Measurements from ENCODE around the gene RTN4RL1.

DNA sequence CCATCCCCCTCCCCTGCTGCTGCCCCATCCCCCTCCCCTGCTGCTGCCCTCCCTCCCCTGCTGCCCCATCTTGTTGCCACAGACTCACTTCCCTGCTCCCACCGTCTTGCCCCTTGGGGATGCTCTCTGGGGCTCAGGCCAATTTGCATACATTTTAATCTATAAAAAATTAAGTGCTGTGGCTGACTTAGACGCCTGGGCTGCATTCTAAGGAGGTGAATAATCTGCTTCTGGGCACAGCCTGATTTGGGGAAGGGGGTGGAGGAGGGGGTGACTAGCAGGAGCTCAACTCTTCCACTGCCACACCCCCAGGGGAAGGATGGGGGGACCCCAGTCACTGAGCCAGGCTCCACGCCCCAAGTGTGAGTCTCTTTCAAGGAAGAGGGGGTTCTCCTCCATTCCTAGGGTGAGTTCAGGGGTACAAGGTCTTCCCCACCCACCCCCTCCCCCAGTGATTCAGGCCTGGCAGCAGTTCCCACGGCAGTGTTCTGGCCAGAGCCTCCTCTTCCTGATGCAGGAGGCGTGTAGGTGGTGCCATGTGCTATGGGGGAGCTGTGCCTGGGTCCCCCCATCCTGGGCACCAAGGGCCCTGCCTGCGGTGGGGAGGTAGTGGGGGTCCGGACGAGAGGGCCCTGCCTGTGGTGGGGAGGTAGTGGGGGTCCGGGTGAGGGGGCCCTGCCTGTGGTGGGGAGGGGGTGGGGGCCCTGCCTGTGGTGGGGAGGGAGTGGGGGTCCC is 9.8 kb upstream of the RTN4RL1 start:
- TF ChIP-seq POLR2A (conservative IDR thresholded peaks at IDR 0.05) (no peak), ZNF274 (IDR thresholded peaks at IDR 0.05; ENCODE audit: borderline replicate concordance, low read depth, low read length) (no peak), BRCA1 (IDR thresholded peaks at IDR 0.05) (no peak), BRCA1 (CRISPR knock-in tag; IDR thresholded peaks at IDR 0.05) (no peak), JUN (IDR thresholded peaks at IDR 0.05; ENCODE audit: borderline replicate concordance, low read depth, low read length) (no peak), JUN (CRISPR knock-in tag; IDR thresholded peaks at IDR 0.05; ENCODE audit: borderline replicate concordance) (no peak), MAFK (IDR thresholded peaks at IDR 0.05; ENCODE audit: low read length) (no peak), SMC3 (conservative IDR thresholded peaks at IDR 0.05; ENCODE audit: insufficient read depth, low read depth, low read length) (no peak), ZNF24 (IDR thresholded peaks at IDR 0.05) (no peak)
- TF ChIP-seq, protein P1, sequence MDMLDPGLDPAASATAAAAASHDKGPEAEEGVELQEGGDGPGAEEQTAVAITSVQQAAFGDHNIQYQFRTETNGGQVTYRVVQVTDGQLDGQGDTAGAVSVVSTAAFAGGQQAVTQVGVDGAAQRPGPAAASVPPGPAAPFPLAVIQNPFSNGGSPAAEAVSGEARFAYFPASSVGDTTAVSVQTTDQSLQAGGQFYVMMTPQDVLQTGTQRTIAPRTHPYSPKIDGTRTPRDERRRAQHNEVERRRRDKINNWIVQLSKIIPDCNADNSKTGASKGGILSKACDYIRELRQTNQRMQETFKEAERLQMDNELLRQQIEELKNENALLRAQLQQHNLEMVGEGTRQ (CRISPR knock-in tag; IDR thresholded peaks at IDR 0.05): no peak
- TF ChIP-seq, protein P2, sequence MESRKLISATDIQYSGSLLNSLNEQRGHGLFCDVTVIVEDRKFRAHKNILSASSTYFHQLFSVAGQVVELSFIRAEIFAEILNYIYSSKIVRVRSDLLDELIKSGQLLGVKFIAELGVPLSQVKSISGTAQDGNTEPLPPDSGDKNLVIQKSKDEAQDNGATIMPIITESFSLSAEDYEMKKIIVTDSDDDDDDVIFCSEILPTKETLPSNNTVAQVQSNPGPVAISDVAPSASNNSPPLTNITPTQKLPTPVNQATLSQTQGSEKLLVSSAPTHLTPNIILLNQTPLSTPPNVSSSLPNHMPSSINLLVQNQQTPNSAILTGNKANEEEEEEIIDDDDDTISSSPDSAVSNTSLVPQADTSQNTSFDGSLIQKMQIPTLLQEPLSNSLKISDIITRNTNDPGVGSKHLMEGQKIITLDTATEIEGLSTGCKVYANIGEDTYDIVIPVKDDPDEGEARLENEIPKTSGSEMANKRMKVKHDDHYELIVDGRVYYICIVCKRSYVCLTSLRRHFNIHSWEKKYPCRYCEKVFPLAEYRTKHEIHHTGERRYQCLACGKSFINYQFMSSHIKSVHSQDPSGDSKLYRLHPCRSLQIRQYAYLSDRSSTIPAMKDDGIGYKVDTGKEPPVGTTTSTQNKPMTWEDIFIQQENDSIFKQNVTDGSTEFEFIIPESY (CRISPR knock-in tag; IDR thresholded peaks at IDR 0.05): no peak
- TF ChIP-seq, protein P3, sequence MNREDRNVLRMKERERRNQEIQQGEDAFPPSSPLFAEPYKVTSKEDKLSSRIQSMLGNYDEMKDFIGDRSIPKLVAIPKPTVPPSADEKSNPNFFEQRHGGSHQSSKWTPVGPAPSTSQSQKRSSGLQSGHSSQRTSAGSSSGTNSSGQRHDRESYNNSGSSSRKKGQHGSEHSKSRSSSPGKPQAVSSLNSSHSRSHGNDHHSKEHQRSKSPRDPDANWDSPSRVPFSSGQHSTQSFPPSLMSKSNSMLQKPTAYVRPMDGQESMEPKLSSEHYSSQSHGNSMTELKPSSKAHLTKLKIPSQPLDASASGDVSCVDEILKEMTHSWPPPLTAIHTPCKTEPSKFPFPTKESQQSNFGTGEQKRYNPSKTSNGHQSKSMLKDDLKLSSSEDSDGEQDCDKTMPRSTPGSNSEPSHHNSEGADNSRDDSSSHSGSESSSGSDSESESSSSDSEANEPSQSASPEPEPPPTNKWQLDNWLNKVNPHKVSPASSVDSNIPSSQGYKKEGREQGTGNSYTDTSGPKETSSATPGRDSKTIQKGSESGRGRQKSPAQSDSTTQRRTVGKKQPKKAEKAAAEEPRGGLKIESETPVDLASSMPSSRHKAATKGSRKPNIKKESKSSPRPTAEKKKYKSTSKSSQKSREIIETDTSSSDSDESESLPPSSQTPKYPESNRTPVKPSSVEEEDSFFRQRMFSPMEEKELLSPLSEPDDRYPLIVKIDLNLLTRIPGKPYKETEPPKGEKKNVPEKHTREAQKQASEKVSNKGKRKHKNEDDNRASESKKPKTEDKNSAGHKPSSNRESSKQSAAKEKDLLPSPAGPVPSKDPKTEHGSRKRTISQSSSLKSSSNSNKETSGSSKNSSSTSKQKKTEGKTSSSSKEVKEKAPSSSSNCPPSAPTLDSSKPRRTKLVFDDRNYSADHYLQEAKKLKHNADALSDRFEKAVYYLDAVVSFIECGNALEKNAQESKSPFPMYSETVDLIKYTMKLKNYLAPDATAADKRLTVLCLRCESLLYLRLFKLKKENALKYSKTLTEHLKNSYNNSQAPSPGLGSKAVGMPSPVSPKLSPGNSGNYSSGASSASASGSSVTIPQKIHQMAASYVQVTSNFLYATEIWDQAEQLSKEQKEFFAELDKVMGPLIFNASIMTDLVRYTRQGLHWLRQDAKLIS (CRISPR knock-in tag; IDR thresholded peaks at IDR 0.05): no peak
- TF ChIP-seq, protein P4, sequence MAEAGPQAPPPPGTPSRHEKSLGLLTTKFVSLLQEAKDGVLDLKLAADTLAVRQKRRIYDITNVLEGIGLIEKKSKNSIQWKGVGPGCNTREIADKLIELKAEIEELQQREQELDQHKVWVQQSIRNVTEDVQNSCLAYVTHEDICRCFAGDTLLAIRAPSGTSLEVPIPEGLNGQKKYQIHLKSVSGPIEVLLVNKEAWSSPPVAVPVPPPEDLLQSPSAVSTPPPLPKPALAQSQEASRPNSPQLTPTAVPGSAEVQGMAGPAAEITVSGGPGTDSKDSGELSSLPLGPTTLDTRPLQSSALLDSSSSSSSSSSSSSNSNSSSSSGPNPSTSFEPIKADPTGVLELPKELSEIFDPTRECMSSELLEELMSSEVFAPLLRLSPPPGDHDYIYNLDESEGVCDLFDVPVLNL (CRISPR knock-in tag; IDR thresholded peaks at IDR 0.05; ENCODE audit: low read depth): no peak
